Right lobe of liver (tissue), 4 donors: ENCODE measurements around the gene COMMD10.

Experiments used
- CTCF ChIP-seq, 4 donors: fragments of 200-600 bp in 3 of 4; fragments of 450-650 bp in 1 of 4; IDR thresholded peaks; one replicate each; pipeline versions ENCODE4 v1.5.1 to v1.8.0; 2016 to 2022; ENCODE audit warnings: antibody characterized with exemption in 4 of 4, mild to moderate bottlenecking in 2 of 4
- POLR2A ChIP-seq: fragments of 450-650 bp; IDR thresholded peaks from one replicate; pipeline ENCODE4 v1.6.1; 2017; ENCODE audit warnings: antibody characterized with exemption, mild to moderate bottlenecking
- donor health status: DM: no; HTN: no; CAD: no.
- donor health status: DM: no; HTN: no; CAD: no.
- donor health status: DM: no; HTN: yes; CAD: no.

DNA sequence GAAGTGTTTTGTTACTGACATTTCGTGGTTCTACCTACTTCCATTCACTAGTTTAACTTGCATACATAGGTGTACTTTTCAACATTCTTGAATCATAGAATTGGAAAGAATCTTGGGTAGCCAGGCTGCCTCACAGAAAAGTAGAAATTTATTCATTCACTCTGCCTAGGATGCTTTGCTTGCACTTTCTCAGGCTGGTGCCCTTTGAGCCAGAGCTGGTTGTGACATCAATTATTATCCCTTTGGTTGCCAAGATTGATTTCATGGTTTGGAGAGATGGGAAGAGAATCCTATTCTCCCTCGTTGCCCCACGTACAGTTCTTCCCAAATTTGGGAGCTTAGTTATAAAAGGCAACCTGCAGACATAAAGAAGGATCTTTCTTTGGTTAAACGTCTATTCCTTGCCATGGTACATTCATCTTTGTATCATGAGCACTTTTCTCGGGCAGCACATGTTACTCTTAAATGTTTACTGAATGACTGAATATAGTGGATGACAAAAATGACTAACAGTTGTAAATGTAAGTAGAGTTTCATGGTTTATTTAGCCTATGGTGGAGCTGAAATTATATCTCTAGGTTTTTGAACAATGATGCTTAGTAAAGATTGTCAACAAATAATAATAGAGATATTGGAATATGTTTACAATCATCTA is 195.5 kb downstream of the COMMD10 start:
- no peak for TF ChIP-seq POLR2A
- no peak for TF ChIP-seq CTCF (IDR thresholded peaks at IDR 0.05)
